Frontal cortex (tissue), 4 donors: ENCODE measurements around the gene TCF12. TPM values are rescaled to one million over a fixed set of nuclear protein-coding genes. Genes with fewer than 3 reads are reported as not detected.
"Not testable (repeated sequence)": the region's sequence is repeated elsewhere in the genome, so short reads cannot be mapped to it uniquely, and the experiment has no call there.

Experiments used
- DNase-seq, 2 donors: peaks; one replicate each; pipeline ENCODE4 v3.0.0; 2012; ENCODE audit warnings: low spot score in 2 of 2
- FAIRE-seq: peaks from 2 replicates; lab custom pipeline; 2012; peaks lifted over from hg19 to GRCh38; lab: Jason Lieb, UNC
- total RNA-seq: library from RNA; depleted of rRNA; stranded (reverse); fragments of >200 nt; gene quantifications from one replicate; pipeline ENCODE4 v1.2.3, GENCODE V29; 2014
- donor health status: control.
- donor health status: control.
- donor health status: control.

Gene TCF12
- total RNA-seq, 1 donor from 2014 or later, result 87.2 TPM

DNA sequence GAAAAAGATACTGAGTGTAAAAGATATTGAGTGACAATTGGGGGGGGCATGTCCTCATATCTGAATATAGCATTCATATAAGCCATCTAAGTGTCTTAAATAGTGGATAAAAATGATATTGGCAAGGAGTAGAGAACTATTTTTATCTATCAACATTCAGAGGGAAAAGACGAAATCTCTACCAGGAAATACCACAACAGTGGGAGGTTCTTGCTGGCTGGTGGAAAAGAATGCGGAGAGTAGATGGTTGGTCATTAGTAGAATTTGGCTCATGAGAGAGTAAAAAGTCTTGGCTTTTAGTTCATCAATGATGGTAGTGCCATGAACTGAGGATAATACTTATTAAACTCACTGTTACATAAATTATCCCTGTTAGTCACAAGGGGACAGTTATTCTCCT, 4.8 kb upstream of the TCF12 start:
- no peak for FAIRE-seq
- DNase-seq, result no peak

DNA sequence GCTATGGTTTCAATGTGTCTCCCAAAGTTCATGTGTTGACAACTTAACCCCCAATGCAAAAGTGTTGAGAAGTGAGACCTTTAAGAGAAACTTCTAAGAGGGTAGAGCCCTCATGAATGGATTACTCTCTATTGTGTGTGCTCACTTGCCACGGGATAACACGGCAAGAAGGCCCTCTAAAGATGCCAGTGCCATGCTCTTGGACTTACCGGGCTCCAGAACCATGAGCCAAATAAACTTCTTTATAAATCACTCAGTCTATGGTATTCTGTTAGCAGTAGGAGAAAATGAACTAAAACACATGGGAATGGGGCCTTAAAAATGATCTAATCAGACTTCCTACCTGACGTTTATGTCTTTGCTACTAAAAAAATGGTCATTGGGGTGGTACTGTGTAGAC, 2.6 kb upstream of the TCF12 start:
- no peak for DNase-seq
- FAIRE-seq, result no peak

DNA sequence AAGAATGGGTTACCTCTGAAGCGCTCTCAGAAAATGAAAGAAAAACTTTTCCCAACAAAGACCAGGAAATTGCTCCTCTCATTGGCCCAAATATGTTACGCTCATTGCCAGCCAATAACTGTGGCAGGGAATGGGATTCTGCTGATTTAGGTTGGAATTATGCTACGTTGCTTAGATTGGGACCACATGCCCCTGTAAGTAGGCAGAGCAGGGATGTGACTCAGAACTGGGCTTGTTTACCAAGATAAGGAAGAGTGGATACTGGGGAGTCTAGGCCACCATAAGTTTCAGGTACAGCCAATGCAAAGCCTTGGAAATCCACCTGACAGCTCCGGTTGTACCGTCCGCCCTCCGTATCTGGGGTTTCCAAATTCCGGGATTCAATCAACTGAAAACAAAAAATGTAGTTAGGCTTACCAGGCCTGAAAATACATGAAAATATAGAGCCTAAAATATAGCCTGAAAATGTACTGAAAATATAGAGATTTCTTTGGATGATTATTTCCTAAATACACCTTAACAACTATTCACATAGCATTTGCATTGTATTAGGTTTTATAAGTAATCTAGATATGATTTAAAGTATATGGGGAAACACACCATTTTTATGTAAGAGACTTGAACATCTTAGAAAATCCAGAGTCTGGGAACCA, 1.5 kb upstream of the TCF12 start:
- FAIRE-seq (no peak), DNase-seq (no peak)

DNA sequence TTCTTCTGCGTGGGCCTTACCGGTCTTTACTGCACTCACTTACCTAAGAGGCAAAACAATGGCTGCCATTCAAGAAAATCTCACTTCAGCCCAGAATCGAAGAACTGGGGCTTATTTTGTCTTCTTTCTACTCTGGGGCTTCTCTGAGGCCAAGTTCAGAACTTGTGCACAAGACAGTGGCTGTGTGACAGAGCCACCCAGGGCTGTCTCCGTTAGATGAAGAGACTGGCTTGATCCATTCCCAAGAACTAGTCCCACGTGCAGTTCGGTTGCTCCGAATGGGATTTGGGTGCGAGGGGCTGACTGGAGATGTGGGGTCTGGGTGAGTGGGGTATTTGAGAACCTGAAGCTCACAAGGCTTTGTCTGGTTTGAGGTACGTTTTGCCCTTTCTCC, 795 bp upstream of the TCF12 start:
- DNase-seq, result peak; percentile 24 to 35
- FAIRE-seq, result no peak

DNA sequence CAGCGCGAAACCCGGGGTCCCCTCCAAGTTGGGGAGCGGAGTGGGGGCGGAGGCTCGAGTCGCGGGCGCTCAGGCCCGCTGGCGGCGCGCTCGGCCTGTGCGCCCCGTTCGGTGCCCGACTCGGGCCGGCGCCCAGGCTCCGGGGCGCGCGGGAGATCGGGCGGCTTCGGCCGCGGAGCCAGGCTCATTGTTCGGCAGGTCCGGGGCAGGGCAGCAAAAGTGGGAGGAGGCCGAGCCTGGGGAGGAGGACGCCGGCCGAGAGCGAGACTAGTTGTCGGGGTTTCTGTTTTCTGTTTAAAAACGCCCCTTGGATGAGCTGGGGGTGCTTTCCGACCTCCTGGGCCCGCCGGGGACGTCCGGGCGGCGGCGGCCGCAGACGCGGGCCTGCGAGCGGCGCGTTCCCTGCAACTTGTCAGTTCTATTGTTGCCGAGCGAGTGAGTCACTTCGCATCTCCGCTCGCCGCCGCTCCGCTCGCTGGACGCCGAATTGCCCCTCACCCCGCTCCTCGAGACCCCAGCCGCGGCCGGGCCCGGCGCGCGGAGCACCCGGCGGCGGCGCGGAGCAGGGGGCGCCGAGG, 676 bp downstream of the TCF12 start:
- DNase-seq (peak; percentile 61 to 80), FAIRE-seq (no peak)

DNA sequence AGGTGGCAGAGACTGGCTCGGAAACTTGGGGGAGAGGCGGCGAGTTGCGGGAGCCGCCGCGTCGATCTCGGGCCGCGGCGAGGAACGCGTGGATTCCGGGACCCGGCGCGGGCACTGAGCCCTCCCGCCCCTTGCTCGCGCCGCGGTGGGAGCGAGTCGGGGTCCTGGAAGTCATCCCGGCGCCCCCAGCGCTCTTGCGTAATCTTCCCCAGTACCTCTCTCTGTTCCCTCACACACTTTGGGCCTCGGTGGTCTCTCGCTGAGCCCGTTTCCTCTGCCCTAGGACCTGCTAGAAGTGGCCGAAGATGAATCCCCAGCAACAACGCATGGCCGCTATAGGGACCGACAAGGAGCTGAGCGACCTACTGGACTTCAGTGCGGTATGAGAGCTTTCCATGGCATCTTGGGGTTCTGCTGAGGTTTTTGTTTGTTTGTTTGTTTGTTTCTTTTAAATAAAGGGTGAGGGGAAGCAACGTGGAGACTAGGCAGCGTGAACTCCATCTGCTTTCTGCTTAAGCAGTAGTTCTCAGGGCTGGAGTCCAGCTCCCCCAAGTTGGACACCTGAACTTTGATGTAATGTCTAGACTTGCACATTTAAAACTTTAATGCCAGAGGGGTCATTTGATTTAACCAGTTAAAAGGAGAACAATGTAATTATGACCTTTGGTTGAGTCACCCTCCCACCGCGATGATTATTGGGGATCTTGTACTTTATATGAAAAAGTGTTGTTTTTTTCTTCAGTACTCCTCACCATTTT, 1.3 kb downstream of the TCF12 start:
- FAIRE-seq, result no peak

DNA sequence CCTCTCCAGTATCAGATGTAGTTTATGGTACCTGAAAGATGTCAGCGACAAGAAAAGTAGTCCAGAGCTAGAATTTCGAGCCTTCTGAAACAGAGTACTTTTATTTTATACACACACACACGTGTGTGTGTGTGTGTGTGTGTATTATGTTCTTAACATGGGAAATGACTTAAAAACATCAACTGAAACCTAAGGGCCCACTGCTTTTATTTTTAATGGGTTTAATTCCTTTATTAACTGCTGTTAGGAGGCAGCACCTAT, 1.9 kb downstream of the TCF12 start:
- DNase-seq (no peak), FAIRE-seq (no peak)

More for the DNA sequence above, 1.3 kb downstream of the TCF12 start:
- peak in 1 of 2 donors; percentile 48 for DNase-seq

DNA sequence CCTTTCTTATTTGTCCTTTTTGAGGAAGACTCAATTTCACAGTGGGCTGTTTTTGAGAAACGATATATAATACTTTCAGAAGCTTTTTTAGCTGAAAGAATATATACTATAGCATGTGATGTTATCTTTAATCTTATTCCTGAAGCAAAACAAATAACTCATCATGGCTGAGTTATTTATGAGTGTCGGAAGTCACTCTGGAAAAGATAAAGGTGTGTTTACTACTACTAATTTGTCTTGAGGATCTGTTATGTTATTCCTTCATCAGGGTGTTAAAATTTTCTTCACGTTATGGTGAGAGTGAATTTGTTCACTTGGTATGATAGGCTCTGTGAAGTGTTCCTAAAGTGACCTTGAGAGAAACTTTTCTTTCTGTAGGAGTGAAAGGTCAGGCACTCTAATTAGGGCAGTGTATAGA, 4.7 kb downstream of the TCF12 start:
- FAIRE-seq (no peak), DNase-seq (no peak)

DNA sequence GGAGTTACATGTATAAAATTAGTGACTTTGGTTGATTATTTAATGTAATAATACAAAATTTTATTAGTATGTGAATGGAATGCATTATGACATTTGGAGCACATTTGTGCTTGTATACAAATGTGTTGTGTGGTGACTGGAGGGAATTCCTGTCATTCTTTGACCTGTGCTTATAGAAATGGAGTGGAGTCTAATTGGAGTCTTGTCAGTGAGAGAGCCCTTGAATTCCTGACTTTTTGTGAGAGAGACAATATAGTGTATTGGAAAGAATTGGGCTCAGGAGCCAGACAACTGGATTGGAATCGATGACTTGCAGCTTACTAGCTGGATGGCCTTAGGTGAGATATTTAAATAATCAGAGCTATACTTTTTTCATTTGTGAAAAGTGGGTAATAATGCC, 9.4 kb downstream of the TCF12 start:
- FAIRE-seq (no peak), DNase-seq (no peak)

DNA sequence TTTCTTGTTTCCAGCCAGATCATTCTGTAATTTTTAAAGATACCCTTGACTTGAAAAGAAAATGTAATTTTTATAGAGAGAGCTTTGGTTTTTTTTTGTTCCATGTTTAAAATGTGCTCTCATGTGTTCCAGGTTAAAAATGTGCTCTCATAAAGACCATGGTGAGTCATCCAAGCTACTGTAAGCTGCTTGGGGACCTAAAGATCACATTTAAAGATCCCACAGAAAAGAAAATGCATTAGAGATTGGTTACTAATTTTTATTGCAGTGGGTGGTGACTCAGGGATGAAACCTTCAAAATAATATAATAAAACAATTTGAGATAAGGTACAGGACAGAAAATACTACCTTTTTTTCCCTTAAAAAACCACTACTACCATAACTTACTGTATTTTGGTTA, 11.0 kb downstream of the TCF12 start:
- FAIRE-seq (no peak), DNase-seq (no peak)

DNA sequence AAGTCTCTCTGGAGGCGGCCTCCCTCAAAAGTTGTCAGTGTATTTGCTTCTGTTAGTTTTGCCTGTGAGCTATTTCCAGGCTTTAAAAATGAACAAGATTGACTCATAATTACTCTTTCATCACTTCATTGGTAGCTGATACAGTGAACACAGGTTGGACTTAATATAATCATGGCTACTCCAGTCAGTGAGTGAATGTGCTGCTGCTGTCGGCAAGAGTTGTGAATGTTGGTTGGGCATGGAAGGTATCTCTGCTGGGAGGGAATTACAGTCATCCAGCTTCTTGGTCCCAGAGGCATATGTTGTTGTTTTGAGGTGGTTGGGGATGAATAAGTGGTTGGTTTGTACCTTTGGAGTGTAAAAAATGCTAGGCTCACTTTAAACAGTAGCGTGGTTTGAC, 11.5 kb downstream of the TCF12 start:
- DNase-seq, result no peak
- no peak for FAIRE-seq

DNA sequence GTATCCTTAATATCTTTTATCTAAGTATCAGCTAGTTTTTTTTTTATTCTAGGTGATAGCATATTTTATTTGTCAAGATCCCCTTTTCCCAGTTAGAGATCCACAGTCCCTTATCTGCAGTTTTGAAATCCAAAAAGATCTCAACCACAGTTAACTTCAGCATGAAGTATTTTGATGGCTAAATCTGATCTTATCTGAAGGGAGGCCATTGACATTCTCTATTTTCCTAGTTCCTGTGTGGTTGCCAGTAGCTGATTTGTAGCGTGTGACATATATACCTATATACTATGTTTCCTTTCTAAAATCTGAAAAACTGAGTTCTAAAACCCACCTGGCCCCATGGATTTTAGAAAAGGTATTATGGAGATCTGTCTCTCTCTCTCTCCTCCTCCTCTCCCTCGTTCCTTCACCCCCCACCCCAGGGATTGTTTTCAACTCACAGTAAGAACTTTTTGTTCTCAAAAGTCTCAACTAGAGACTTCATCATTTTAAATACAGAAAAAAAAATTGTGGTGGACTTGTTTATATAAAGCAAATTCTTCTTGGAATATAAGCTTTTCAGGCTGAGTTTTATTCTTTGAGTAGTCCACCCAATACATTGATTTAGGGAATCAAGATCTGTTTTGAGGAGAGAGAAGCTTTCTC, 12.3 kb downstream of the TCF12 start:
- DNase-seq (no peak), FAIRE-seq (no peak)

DNA sequence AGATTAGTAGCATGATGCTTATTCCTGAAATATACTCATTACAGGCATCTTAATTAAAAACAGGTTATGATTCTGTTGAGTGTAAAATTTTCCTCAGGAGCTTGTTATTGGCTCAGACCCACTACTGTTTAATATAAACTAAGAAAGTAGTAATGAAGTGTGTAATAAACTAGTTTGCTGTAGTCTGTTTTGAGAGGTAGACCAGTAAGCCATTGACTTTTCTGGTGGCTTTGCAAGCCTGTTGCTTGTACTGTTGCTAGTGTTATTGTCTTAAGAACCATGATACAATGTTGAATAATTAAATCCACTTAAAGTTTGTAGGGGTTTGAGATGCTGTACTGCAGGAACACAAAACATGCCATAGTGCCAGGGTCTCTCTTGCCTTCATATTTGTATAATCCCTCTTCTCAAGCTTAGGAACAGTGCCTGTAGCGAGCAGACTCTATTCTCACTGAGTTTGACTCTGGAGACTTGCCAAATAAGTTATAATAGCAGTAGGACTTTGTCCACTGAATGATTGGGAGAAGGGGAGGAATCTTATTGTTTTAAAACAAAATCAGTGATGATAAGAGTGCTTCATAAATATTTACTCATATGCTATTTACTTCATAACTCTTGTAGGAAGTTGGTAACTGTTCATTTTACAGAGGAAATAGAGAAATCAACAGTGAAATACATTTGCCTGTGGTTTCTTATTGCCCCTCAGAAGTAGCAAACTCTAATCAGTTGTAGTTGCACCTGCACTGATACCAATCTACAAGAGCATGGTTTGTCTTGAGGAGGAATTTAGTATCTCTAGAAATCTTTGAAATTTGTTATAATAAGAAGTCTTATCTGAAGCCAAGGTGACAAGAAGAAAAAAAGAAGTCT, 13.4 kb downstream of the TCF12 start:
- no peak for DNase-seq
- FAIRE-seq, result no peak

DNA sequence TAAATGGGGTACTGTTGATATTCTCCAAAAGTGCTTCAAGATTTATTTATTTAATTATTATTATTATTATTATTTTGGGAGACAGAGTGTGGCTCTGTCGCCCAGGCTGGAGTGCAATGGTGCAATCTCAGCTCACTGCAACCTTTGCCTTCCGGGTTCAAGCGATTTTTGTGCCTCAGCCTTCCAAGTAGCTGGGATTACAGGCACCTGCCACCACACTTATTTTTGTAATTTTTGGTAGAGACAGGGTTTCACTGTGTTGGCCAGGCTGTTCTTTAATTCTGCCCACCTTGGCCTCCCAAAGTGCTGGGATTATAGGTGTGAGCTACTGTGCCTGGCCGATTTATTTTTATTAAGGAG, 14.0 kb downstream of the TCF12 start:
- FAIRE-seq, DNase-seq: not testable (repeated sequence)

DNA sequence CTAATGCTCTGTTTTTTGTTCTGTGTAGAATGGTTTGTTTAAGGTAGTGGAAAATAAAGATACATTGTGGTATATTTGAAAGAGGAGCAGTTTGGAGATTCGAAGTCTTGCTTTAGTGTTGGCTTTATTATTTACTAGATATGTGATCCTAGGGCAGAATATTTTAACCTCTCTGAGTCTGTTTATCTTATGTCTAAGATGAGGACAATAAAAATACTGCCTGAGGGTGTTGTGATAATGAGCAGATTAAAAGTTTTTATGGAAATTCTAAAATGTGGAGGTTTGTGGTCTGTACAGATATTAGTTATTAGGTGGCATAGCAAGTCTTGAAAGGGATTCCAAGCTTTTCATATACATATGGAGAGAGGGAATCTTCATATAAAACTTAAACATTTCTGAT, 15.0 kb downstream of the TCF12 start:
- no peak for FAIRE-seq

DNA sequence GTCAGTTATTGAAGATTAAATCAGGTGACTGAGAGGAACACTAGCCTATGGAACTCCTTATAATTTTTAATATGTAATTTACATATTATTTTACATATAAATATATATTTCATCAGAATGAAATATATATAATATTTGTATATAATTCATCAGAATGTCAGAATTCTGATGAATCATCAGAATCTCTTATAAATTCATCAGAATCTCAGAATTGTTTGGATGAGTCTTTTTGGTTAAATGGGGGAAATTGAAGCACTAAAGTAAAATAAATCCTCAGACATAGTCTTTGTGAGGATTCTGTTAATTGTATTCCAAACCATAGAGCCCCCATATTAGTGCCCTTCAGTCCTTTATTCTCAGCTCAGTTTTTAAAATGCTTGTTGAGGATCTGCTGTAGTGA, 15.4 kb downstream of the TCF12 start:
- FAIRE-seq, result no peak

More for the DNA sequence above, 15.0 kb downstream of the TCF12 start:
- DNase-seq, result no peak

DNA sequence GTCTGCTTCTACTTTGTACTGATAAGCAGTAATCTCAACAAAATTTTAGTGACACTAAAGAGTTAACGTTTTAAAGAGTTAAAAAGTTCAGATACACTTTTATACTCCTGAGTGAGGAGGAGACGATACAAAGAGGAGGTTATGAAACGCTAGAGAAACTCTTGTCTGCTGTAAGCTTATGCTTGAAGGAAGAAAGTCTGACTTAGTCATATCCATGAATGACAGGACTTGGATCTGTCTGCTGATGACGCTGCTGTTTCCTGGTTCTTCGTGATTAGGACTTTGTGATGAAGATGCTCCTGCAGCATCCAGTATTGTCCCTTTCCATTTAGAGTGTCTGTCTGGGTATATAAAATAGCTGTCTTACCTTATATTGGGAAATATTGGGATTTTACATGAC, 15.8 kb downstream of the TCF12 start:
- no peak for FAIRE-seq
- no peak for DNase-seq

More for the DNA sequence above, 15.4 kb downstream of the TCF12 start:
- no peak for DNase-seq

DNA sequence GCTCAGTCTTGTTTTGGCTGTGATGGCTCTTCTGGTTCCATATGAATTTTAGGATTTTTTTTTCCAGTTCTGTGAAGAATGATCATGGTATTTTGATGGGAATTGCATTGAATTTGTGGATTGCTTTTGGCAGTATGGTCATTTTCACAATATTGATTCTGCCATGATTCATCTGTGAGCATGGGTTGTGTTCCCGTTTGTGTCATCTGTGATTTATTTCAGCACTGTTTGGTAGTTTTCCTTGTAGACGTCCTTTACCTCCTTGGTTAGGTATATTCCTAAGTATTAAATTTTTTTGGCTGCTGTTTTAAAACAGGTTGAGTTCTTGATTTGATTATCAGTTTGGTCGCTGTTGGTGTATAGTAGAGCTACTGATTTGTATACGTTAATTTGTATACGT, 18.5 kb downstream of the TCF12 start:
- FAIRE-seq, result no peak

DNA sequence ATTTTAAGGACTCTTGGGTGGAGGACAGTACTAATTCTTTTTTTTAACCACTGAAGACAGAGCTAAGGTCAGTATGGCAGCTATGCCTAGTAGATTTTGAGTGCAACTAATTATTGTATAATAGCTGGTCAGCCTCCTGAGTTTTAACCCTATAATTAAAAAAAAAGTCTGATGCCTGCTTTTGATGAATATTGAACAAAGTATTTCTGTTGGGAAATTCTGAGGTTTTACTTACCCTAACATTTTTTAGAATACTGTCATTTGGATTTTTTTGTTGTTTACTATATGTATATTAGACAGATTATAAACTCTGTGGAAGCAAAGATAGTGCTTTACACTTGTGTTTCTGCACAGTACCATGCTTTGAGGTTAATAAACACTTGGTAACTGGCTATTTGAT, 20.8 kb downstream of the TCF12 start:
- FAIRE-seq, result no peak

More for the DNA sequence above, 18.5 kb downstream of the TCF12 start:
- no peak for DNase-seq

DNA sequence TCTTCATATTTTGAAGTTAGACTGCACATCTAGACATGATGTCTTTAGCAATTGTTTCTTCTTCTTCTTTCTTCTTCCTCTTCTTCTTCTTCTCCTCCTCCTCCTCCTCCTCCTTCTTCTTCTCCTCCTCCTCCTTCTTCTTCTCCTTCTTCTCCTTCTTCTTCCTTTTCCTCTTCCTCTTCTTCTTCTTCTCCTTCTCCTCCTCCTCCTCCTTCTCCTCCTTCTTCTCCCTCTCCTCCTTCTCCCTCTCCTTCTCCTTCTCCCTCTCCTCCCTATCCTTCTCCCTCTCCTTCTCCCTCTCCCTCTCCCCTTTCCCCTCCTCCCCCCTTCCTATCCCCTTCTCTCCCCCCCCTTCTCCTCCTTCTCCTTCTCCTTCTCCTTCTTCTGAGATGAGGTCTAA, 21.9 kb downstream of the TCF12 start:
- DNase-seq (no peak), FAIRE-seq (no peak)

More for the DNA sequence above, 20.8 kb downstream of the TCF12 start:
- no peak for DNase-seq
